Measurements from ENCODE around the gene AGAP1. TPM values are rescaled to one million over a fixed set of nuclear protein-coding genes. Genes with fewer than 3 reads are reported as not detected.

Gene AGAP1
- total RNA-seq, 1 donor from 2014 or later = 33.7 TPM

GRCh38 chr2:235611349-235611748 is 117.5 kb downstream of the AGAP1 start:
- H3K27me3 ChIP-seq (ENCODE audit: control insufficient read depth, insufficient read depth, low read length) = no peaks in the 10 kb centered on the region
- DNase-seq (ENCODE audit: low read depth) = no peak
- H3K4me3 ChIP-seq (ENCODE audit: low read depth, low read length) = no peak overlapping the region
- H3K36me3 ChIP-seq (ENCODE audit: control insufficient read depth, insufficient read depth, low read length) = no peaks in the 10 kb centered on the region
- TF ChIP-seq, protein P1, sequence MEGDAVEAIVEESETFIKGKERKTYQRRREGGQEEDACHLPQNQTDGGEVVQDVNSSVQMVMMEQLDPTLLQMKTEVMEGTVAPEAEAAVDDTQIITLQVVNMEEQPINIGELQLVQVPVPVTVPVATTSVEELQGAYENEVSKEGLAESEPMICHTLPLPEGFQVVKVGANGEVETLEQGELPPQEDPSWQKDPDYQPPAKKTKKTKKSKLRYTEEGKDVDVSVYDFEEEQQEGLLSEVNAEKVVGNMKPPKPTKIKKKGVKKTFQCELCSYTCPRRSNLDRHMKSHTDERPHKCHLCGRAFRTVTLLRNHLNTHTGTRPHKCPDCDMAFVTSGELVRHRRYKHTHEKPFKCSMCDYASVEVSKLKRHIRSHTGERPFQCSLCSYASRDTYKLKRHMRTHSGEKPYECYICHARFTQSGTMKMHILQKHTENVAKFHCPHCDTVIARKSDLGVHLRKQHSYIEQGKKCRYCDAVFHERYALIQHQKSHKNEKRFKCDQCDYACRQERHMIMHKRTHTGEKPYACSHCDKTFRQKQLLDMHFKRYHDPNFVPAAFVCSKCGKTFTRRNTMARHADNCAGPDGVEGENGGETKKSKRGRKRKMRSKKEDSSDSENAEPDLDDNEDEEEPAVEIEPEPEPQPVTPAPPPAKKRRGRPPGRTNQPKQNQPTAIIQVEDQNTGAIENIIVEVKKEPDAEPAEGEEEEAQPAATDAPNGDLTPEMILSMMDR (IDR thresholded peaks at IDR 0.05; ENCODE audit: insufficient read depth, low read length, poor library complexity, severe bottlenecking) = no peak

DNA sequence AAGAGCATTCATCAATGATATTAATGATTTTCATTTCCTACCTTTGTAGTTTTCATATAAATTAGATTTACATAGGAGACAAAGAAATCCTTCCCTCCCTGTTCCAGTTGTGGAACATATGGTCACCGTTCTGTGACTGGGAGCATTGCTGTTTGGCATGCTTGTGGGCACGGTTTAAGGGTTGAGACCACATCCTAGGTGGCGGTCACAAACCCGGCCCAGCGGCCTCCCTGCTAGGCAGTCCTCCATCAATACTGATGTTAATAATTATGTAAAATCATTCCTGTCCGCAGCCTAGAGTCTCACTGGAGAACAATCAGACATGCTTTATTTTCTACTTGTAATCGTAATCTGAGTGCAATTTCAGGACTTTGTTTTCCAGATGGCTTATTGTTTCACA is 117.9 kb downstream of the AGAP1 start:
- H3K36me3 ChIP-seq (ENCODE audit: control insufficient read depth, insufficient read depth, low read length) = no peaks in the 10 kb centered on the region
- H3K27me3 ChIP-seq (ENCODE audit: control insufficient read depth, insufficient read depth, low read length) = no peaks in the 10 kb centered on the region
- no peak overlapping the region for H3K4me3 ChIP-seq (ENCODE audit: low read depth, low read length)
- TF ChIP-seq, protein P1 (IDR thresholded peaks at IDR 0.05; ENCODE audit: insufficient read depth, low read length, poor library complexity, severe bottlenecking) = no peak
- no peak for DNase-seq (ENCODE audit: low read depth)

DNA sequence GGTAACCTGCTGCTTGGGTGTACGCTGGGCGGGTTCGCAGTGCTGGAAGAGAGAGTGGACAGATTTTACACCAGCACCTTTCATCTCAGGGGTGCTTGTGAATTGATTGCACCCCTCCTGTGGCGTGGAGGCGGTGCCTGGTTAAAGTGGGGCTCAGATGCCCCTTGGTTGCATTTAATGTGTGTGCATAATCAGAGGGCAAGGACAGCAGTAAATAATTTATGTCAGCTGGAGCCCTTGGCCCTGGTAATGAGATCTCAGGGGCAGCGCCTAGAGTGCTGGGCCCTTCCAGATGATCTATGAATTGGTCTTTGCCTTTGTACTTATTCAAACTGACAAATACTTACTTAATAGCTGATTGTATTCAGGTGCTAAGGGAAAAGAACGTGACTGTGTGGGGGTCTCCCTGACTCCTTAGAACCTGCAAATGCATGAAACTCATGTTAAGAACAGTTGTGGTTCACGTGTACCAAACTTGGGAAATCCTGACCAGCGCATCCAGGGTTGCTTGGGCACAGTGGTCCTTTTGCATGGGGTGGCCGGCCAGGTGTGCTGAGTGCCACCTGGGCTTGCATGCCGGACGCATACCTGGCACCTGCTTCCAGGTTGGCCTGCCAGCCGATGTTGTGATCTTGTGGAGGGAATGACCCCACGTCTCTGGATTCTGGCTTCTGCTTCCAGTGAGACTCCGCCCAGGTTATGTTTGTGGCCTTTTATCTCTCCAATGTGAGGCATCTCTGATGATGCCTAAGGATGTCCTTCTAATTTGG is 118.5 kb downstream of the AGAP1 start:
- DNase-seq (ENCODE audit: low read depth) = no peak
- H3K4me3 ChIP-seq (ENCODE audit: low read depth, low read length) = no peak overlapping the region
- TF ChIP-seq, protein P1 (IDR thresholded peaks at IDR 0.05; ENCODE audit: insufficient read depth, low read length, poor library complexity, severe bottlenecking) = no peak
- H3K36me3 ChIP-seq (ENCODE audit: control insufficient read depth, insufficient read depth, low read length) = no peaks in the 10 kb centered on the region
- no peaks in the 10 kb centered on the region for H3K27me3 ChIP-seq (ENCODE audit: control insufficient read depth, insufficient read depth, low read length)

DNA sequence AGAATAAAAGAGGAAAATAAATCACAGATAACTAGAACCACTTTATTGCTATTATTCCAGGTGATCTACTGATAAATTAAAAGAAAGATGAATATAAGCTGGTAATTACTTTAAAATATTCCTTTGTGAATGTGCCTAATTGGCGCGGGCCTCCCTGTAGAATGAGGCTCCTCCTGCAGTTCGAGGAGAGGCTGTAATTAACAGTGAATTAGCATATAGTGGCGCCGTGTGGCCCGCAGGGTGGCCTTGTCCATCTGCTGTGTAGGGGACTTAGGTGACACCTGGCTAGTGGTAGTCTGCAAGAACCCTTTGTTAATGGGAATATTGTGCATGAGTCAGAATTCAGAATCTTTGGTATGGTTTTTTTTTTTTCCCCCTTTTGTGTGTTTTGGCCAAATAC is 119.8 kb downstream of the AGAP1 start:
- no peak overlapping the region for H3K4me3 ChIP-seq (ENCODE audit: low read depth, low read length)
- no peaks in the 10 kb centered on the region for H3K27me3 ChIP-seq (ENCODE audit: control insufficient read depth, insufficient read depth, low read length)
- H3K36me3 ChIP-seq (ENCODE audit: control insufficient read depth, insufficient read depth, low read length) = no peaks in the 10 kb centered on the region
- no peak for DNase-seq (ENCODE audit: low read depth)
- TF ChIP-seq, protein P1 (IDR thresholded peaks at IDR 0.05; ENCODE audit: insufficient read depth, low read length, poor library complexity, severe bottlenecking) = no peak

- Histone ChIP-seq H3K27me3 (ENCODE audit: control insufficient read depth, insufficient read depth, low read length) (no peaks in the 10 kb centered on the region), H3K36me3 (ENCODE audit: control insufficient read depth, insufficient read depth, low read length) (no peaks in the 10 kb centered on the region), H3K4me3 (ENCODE audit: low read depth, low read length) (no peak overlapping the region)
- no peak for DNase-seq (ENCODE audit: low read depth)
- TF ChIP-seq, protein P1 (IDR thresholded peaks at IDR 0.05; ENCODE audit: insufficient read depth, low read length, poor library complexity, severe bottlenecking) = no peak
Observed at GRCh38 chr2:235614176-235614860, 120.5 kb downstream of the AGAP1 start.
